IPS-NIHi7 (cell line): ENCODE data around the gene CDK3.
"Not testable (repeated sequence)": the region's sequence is repeated elsewhere in the genome, so short reads cannot be mapped to it uniquely, and the experiment has no call there.

Experiments used
- DNase-seq: peaks from one replicate; pipeline ENCODE4 v3.0.0; 2012; ENCODE audit warnings: mixed read lengths; ENCODE audit errors: extremely low spot score

Gene CDK3

DNA sequence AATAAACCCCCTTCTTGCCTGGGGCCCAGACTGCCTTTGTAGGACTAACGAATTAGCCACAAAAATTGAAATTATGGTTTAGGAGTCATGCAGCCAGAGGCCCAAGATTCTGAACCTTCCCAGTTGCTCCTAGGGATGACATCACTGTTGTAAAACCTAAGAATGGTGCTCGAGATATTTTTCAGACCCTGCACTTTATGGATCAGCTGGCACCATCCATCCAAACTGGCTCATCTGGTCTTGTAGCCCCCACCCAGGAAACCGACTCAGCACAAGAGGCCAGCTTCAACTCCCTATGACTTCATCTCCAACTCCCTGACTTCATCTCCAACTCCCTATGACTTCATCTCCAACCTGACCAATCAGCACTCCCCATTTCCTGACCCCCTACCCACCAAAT lies 37.4 kb downstream of the CDK3 start:
- DNase-seq, result no peak

DNA sequence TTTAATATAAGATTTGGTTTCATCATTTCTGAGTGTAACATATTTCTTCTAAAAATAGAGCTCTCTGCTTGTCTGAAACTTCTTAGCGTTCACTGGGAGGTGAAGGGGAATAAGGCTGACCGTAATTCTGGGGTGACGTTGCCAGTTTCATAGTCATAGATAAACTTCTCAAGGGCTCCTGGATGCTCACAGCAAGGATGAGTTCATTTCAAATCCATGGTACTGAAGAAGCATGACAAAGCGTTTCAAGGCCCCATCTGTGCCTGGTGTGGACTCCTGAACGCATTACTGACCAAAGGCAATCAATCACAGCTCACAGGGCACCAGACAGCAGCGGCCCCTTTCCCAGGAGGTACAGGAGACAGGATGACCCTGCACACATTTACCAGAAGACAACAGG lies 38.5 kb downstream of the CDK3 start:
- DNase-seq, result no peak

GRCh38 chr17:76040376-76040775 lies 39.7 kb downstream of the CDK3 start:
- DNase-seq, result no peak

- DNase-seq, result not testable (repeated sequence)
These were observed 42.2 kb downstream of the CDK3 start for GRCh38 chr17:76042868-76043267.

GRCh38 chr17:76044475-76045007 lies 43.9 kb downstream of the CDK3 start:
- not testable (repeated sequence) for DNase-seq

GRCh38 chr17:76046064-76046463 lies 45.4 kb downstream of the CDK3 start:
- no peak for DNase-seq

GRCh38 chr17:76048025-76048605 lies 47.5 kb downstream of the CDK3 start:
- DNase-seq, result no peak

DNA sequence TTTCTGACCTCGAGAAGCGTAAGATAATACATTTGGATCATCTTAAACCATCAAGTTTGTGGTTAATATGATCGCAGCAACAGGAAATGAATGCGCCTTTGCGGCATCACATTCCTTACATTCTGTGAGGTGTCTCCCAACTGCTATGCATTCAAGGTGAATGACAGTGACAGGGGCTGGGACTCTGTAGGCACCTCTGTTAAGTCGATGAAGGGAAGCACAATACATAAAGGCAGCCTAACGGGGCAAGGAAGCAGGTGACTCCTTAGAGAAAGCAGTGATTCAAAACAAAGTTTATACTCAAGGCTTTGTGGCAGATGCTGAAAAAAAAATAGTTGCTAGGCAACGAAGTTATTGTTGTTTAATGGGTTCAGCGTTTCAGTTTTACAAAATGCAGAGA lies 48.1 kb downstream of the CDK3 start:
- DNase-seq, result no peak

DNA sequence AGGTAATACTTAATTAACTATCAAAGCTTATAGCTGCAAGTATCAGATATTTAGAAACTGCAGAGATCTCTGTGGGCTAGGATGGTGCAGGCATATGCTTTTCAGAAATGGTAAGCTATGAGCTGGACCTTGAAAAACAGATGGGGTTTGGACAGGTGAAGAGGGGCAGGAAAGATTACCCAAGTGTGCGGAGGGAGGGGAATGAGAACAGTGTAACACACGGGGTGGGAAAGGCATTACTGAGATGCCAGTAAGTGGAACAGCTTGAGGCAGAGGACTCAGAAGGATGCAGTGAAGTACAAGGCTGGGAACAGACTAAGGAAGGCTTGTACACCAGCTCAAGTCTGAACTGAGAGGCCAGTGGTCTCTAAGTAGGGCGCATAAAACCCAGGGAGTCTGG lies 48.6 kb downstream of the CDK3 start:
- no peak for DNase-seq

- DNase-seq, result no peak
These were observed 49.3 kb downstream of the CDK3 start for GRCh38 chr17:76049836-76050537.

- DNase-seq, result no peak
These were observed 50.1 kb downstream of the CDK3 start for GRCh38 chr17:76050538-76051467.

DNA sequence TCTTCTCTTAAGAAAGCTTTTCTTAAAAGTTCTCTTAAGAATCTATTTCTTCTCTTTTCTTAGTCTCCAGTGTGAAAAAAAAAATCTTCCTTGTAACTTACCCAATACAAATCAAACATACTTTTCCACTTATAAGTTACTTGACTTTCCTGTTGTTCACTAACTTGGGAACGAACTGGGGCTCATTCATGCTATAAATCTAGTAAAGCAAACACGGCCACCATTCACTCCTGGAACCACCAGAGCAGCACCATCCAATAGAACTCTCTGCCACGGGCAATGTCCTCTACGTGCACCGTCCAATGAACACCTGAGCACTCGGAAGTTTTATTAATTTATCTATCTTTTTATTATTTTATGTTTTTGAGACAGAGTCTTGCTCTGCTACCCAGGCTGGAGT lies 50.9 kb downstream of the CDK3 start:
- DNase-seq, result no peak

DNA sequence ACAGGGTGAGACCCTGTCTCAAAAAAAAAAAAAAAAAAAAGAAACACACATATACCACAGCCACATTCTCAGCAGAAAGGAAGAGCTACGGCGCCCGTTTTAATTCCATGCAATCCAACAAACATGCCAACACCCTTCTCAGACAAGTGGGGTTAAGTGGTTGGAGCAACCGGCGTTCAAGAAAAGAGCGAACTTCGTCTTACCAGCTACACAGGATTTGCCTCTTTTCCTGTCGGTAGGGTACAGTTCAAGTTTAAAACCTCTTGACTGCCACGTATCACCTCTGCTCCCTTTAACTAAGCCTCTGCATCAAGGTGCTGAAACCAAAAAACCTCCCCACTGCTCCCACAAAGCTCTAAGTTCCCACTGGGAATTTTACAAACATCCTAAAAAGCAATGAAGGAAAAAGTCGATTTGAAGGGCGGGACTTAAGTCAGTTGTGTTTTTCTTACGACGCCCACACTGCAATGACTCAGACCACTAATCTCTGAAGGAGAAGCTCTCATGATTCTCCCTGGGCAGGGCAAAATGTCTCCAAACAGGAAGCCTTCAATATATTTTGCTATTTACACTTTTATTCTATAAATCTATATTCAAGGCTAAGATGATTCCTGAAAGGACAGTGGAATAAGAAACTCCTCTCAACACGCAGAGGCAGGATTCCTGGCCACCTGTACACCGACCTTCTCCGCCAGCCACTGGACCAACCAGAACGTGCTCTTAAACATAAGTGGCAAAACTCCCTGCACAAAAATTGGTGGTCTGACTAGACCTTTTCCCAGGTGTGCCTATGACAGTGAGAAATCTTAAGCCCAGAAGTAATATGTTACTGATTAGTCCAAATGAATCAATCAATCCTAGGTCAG lies 52.8 kb downstream of the CDK3 start:
- DNase-seq, result no peak

DNA sequence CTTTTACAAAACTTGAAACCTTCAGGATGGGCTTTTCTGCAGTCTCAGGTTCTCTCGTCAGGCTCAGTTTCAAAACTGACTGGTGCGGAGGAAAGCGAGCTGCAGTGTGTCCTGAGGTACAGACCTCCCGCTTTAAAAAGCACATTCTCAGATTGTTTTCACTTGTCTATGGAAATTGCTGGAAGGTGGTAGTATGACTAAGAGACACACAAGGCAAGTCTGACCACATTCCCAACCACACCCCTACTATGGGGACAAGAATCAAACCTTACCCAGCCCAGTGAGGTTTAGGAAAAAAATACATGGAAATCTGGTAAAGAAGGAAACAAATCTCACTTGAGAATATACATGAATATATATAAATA lies 53.4 kb downstream of the CDK3 start:
- no peak for DNase-seq
